ENCODE results near the gene CAPZB.

Gene CAPZB

GRCh38 chr1:19404748-19405147 is 80.6 kb downstream of the CAPZB start:
- DNase-seq = no peak

GRCh38 chr1:19403256-19403655 is 82.1 kb downstream of the CAPZB start:
- DNase-seq = no peak

GRCh38 chr1:19402031-19402813 is 83.1 kb downstream of the CAPZB start:
- no peak for DNase-seq

GRCh38 chr1:19401535-19401889 is 83.8 kb downstream of the CAPZB start:
- no peak for DNase-seq

- no peak for DNase-seq
Measured at GRCh38 chr1:19400875-19401534, 84.3 kb downstream of the CAPZB start.

GRCh38 chr1:19400192-19400611 is 85.1 kb downstream of the CAPZB start:
- DNase-seq = no peak

- no peak for DNase-seq
Measured at GRCh38 chr1:19398309-19398760, 87.0 kb downstream of the CAPZB start.

- no peak for DNase-seq
Measured at GRCh38 chr1:19397217-19397945, 88.0 kb downstream of the CAPZB start.

GRCh38 chr1:19396280-19396679 is 89.1 kb downstream of the CAPZB start:
- no peak for DNase-seq

GRCh38 chr1:19395678-19396192 is 89.6 kb downstream of the CAPZB start:
- DNase-seq = no peak

GRCh38 chr1:19393046-19393445 is 92.3 kb downstream of the CAPZB start:
- no peak for DNase-seq

- DNase-seq = no peak
Measured at GRCh38 chr1:19392221-19392620, 93.1 kb downstream of the CAPZB start.

- DNase-seq = no peak
Measured at GRCh38 chr1:19391596-19391981, 93.8 kb downstream of the CAPZB start.

- DNase-seq = no peak
Measured at GRCh38 chr1:19390901-19391595, 94.3 kb downstream of the CAPZB start.

GRCh38 chr1:19390166-19390850 is 95.0 kb downstream of the CAPZB start:
- no peak for DNase-seq

- no peak for DNase-seq
Measured at GRCh38 chr1:19388980-19389379, 96.4 kb downstream of the CAPZB start.

GRCh38 chr1:19387045-19387467 is 98.3 kb downstream of the CAPZB start:
- DNase-seq = no peak

- DNase-seq = no peak
Measured at GRCh38 chr1:19385869-19386591, 99.3 kb downstream of the CAPZB start.

GRCh38 chr1:19385221-19385620 is 100.1 kb downstream of the CAPZB start:
- DNase-seq = no peak

- DNase-seq = no peak
Measured at GRCh38 chr1:19384772-19385187, 100.6 kb downstream of the CAPZB start.

- no peak for DNase-seq
Measured at GRCh38 chr1:19384113-19384512, 101.2 kb downstream of the CAPZB start.

- no peak for DNase-seq
Measured at GRCh38 chr1:19382222-19382621, 103.1 kb downstream of the CAPZB start.

Measured in NCI-H1930 (cell line).